NCI-H187 treated with DMSO at 0.1 percent for 48 hours (cell line): ENCODE results near the gene CALY.

ENCODE experiments used
- DNase-seq: peaks from one replicate; lab custom pipeline; 2025; lab: John Stamatoyannopoulos, UW

Gene CALY

DNA sequence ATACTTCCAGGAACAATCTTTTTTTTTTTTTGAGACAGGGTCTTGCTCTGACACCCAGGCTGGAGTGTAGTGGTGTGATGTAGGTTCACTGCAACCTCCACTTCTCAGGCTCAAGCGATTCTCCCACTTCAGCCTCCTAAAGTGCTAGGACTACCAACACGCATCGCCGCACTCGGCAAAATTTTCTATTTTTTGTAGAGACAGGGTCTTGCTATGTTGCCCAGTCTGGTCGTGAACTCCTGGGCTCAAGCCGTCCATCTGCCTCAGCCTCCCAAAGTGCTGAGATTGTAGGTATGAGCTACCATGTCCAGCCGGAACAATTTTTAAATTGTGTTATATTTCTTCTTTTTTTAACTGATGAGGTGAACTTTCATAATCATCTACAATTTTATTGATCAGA is 25.9 kb downstream of the CALY start:
- no peak for DNase-seq

DNA sequence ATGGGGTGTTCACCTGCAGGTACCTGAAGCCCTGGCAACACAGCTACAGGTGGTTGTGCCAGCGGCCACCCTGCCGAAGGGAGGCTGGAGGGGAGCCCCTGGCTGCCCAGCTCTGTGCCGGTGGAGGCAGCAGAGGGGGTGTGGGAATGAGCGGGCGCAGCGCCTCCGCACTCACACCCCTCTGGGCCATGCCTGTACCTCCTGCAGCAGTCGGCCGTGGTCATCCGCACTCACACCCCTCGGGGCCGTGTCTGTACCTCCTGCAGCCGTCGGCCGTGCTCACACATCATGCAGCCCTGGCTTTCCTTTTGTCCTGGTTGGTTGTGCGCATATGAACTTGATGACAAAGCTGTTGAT is 26.3 kb downstream of the CALY start:
- DNase-seq = no peak

DNA sequence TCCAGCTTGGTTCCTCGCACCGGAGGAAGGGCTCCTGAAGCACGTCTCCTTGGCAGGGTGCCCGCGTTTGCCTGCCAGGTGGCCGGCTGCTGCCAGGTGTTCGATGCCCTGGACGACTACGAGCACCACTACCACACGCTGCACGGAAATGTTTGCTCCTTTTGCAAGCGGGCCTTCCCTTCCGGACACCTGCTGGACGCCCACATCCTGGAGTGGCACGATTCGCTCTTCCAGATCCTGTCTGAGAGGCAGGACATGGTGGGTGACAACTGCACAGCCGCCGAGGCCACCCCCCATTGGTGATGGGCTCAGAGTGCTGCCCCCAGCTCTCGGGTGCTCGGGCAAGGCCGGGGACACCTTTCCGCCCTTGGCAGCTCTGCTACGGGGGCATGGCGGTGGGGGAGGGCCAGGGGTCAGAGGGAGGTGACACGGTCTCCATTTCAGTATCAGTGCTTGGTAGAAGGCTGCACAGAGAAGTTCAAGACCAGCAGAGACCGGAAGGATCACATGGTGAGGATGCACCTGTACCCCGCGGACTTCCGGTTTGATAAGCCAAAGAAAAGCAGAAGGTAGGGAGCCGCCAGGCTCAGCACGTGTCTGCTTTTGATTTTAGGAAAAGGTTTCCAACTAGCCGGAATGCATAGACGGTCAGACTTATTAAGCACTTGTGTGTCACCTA is 26.8 kb downstream of the CALY start:
- no peak for DNase-seq

- DNase-seq = no peak
These were observed 27.5 kb downstream of the CALY start for GRCh38 chr10:133309100-133309719.

DNA sequence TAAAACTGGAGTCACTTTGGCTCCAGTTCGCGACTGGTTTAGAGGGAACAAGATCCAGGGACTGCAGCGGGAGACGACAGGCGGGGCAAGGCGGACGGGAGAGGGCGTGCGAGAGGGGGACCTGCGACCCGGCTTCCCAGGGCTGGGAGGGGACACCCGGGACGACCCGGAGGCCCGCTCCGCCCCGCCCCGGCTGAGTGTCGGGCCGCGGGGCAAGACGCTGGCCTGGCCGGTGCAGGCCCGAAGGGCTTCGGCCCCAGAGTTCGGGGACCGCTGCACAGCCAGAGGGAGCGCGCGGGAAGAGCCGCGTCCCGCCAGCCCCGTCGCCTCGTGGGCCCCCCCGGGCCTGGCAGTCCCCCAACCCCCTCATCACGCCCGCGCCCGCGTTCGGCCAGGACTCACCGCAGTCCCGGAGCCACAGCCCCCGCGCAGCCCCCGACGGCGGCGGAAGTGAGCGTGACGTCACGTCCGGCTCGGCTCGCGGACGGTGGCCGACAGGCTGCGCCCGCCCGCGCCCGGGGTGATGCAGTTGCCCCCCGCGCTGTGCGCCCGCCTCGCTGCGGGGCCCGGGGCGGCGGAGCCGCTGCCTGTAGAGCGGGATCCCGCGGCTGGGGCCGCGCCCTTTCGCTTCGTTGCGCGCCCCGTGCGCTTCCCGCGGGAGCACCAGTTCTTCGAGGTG is 28.1 kb downstream of the CALY start, which contains the start of the genes TUBGCP2 and ZNF511:
Gene TUBGCP2, minus strand, starts transcription at position 452 of the 679 bp plus-strand sequence. CDS start 5,931 bp downstream, outside the sequence.
Gene ZNF511, plus strand, starts transcription at position 494 of the 679 bp plus-strand sequence. Its CDS starts 30 bp downstream, at position 524.
- no peak for DNase-seq

- no peak for DNase-seq
These were observed 28.8 kb downstream of the CALY start for GRCh38 chr10:133307776-133308420.

DNA sequence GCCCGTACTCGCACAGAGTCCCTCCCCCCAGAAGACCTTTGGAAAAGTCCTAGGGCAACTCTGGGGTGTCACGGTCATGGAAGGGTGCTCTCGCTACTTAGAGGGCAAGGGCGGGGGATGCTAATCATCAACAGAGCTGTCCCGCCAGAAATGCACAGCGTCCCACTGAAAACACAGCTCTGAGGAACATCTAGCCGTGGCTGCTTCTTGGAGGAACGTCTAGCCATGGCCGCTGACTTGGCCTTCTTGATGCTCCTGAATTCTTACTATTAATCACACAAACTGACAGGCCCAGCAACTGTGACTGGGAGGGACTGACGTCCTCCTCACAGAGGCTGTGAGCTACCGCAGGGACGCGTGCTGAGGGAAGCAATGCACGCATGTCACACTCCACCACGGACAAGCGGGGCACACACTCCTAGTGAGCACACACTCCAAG is 29.7 kb downstream of the CALY start:
- no peak for DNase-seq

GRCh38 chr10:133306097-133306476 is 30.6 kb downstream of the CALY start:
- no peak for DNase-seq

GRCh38 chr10:133303206-133303605 is 33.5 kb downstream of the CALY start:
- no peak for DNase-seq

- DNase-seq = no peak
These were observed 34.5 kb downstream of the CALY start for GRCh38 chr10:133302230-133302629.

DNA sequence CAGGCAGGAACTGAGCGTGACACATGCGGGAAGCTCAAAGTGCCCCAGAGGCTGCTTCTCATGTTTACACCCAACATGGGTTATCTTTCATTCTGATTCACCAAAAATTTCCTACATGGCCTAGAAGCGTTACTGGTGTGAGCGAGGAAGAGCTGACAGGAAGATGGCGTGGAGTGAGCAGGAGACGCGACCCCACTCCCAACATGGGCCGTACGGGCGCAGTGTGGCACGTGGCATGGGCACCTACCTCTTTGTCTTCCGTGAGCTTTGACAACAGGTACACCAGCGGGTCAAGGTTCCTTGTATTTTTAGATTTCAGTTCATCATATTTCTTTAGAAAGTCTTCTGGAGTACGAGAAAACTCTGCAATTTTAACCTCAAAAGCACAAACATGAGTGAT is 37.0 kb downstream of the CALY start:
- DNase-seq = no peak

GRCh38 chr10:133299224-133299623 is 37.5 kb downstream of the CALY start:
- DNase-seq = no peak

DNA sequence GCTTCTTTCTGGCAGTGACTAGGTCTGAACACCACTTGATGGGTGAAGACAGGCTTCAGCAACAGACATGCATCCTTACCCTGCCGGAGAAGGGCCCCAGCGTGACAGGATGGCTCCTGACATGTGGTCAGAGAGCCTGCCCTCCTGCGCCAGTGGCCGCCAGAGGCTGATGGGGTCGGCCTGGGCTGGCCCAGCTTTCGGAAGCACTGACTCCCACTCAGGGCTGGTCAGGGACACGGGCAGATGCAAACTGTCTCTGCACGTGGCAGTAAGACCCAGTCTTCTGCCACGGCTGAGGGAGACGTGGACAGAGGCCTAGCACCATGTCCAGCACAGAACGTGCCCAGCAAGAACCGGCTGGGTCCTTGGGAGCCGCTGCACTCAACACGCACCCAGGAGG is 38.2 kb downstream of the CALY start:
- DNase-seq = no peak

DNA sequence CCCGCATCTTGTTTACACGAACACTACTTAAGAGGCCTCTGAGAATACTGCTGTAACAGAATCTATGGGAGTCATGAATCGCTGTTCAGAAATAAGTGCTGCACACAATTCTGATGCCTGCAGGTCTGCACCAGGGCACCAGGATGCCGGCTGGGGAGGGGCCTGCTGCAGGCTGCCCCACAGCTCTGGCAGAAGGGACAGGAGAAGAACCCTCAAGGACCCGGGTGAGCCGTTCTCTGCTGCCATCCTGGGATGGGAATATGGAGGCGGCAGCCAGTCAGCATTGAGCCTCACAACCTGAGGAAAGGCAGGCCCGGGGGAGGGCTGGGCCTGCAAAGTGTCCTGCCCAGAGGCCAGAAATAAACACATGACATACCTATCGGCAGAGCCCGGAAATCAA is 39.2 kb downstream of the CALY start:
- no peak for DNase-seq

DNA sequence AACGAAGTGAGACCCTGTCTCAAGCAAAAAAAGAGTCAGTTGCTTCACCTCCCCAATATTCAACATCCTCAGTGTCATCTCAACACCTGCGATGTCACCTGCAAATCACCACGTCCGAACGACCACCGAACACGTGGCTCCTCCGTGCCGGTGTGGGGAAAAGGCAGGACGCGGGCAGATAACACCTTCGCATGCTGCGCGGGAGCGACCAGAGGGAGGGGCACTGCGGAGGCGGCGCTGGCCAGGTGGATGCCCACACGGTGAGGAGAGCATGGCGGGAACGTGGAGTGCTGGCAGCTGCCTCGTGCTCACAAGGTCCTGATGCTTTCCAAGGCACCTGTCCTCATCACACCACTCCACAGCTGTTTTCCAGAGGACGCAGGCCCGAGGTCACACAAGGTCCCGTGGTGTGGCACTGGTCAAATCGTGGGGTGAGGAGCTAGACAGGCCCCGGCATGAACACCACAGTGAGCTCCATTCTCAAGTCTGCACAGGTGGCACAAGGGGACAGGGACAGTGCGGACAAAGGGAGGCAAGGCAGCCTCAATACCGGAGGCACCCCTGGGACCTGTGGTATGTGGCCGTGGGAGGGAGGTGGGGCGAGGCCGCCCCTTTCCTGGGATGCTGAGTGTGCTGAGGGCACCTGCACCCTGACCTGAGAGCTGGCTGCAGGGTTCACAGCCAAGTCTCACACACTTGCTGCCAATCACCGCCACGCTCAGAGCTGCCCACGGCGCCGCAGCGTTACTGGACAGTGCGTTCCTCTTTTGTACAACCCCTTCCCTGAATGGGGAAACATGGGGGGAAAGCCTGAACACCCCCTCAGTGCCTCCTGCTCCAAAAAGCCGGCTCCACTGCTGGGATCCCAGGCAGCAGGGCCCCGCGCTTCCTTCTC is 41.0 kb downstream of the CALY start:
- DNase-seq = no peak

DNA sequence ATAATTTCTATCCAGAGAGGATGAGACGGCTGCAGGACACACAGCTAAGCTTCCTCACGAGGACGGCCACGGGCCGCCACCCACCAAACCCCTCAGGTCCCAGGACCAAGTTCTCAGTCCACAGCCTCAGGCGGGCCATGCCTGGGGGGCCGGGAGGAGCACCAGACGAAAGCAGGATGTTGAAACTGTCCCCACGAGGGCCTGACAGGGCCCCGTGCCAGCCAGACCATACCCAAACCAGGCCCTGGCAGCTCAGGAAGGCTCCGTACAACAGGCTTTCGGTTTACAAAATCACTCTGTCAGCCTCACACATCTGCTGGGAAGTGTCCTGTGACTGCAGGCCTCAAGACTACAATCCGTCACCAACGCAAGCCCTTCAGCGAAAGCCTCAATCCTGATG is 42.5 kb downstream of the CALY start:
- no peak for DNase-seq

- no peak for DNase-seq
These were observed 42.9 kb downstream of the CALY start for GRCh38 chr10:133293810-133294119.

GRCh38 chr10:133292919-133293809 is 43.5 kb downstream of the CALY start:
- no peak for DNase-seq

- no peak for DNase-seq
These were observed 46.9 kb downstream of the CALY start for GRCh38 chr10:133289761-133290160.

DNA sequence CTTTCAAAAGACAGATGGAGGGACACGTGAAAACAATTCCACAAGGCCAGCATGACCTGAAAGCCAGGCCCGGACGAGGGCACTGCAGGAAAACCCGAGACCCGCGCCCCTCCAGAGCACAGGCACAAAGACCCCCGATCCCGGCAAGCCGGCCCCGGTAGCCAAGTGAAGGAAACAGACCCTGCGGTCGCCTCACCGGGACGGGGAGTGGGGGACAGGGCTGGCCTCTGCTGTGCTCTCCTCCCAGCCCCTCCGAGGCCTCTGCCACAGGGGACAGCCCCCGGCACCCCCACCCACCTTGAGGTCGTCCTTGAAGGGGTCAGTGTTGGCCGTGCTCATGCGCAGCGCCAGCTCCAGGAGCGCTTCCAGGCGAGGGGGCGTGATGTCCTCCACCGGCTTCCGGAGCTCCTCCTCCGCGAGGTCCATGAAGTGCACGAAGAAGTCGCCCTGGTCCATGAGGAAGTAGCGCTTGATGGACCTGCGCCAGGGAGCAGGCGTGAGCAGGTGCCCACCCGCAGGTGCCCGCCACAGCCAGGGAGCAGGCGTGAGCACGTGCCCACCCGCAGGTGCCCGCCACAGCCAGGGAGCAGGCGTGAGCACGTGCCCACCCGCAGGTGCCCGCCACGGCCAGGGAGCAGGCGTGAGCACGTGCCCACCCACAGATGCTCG is 48.7 kb downstream of the CALY start:
- no peak for DNase-seq
